CD4-positive, CD25-positive, alpha-beta regulatory T cell (primary cell): Measurements from ENCODE around the gene ADGRB3. TPM values are rescaled to one million over a fixed set of nuclear protein-coding genes. Genes with fewer than 3 reads are reported as not detected.

Experiments used
- ATAC-seq, 2 donors: fragments of 150-1000 bp; cut with Tn5 transposase; one replicate each; pipeline ENCODE4 v1.10.0; 2021; ENCODE audit warnings: low read depth in 2 of 2, moderate number of reproducible peaks in 2 of 2, moderate library complexity in 1 of 2
- DNase-seq, 3 donors: peaks; one replicate each; pipeline versions ENCODE4 v3.0.0 to v3.0.0-alpha.2; 2012 to 2022; ENCODE audit warnings: mixed read lengths in 1 of 3
- H3K27ac ChIP-seq: one replicate; pipeline ENCODE4 v1.7.0; 2013; ENCODE audit warnings: mild to moderate bottlenecking, low read length; ENCODE audit not compliant: insufficient read depth, poor library complexity, severe bottlenecking
- H3K27me3 ChIP-seq: one replicate; pipeline ENCODE4 v1.7.0; 2013; ENCODE audit warnings: low read length; ENCODE audit not compliant: control insufficient read depth, insufficient read depth
- H3K36me3 ChIP-seq: one replicate; pipeline ENCODE4 v1.7.0; 2013; ENCODE audit warnings: mild to moderate bottlenecking, low read length, moderate library complexity; ENCODE audit not compliant: control insufficient read depth, insufficient read depth
- H3K4me1 ChIP-seq: 2 replicates; pipeline ENCODE4 v1.7.0; 2013; ENCODE audit warnings: mild to moderate bottlenecking, low read length; ENCODE audit not compliant: insufficient read depth, control insufficient read depth, poor library complexity, severe bottlenecking
- H3K4me3 ChIP-seq: one replicate; pipeline ENCODE4 v1.7.0; 2013; ENCODE audit warnings: low read depth, mild to moderate bottlenecking, low read length, moderate library complexity
- H3K9me3 ChIP-seq, 2 experiments: 1 replicate in 1 of 2; 2 replicates in 1 of 2; pipeline ENCODE4 v1.7.0; 2013; ENCODE audit warnings: low read length in 2 of 2, mild to moderate bottlenecking in 1 of 2, moderate library complexity in 1 of 2; ENCODE audit not compliant: control insufficient read depth in 2 of 2
- H3K27ac Mint-ChIP-seq, 3 donors: one replicate each; pipeline ENCODE4 v1.8.0; 2020 to 2022; ENCODE audit warnings: mild to moderate bottlenecking in 3 of 3, mixed read lengths in 3 of 3, moderate library complexity in 2 of 3
- H3K27me3 Mint-ChIP-seq: one replicate; pipeline ENCODE4 v1.8.0; 2022; ENCODE audit warnings: mild to moderate bottlenecking, mixed read lengths
- H3K36me3 Mint-ChIP-seq: one replicate; pipeline ENCODE4 v1.8.0; 2020; ENCODE audit warnings: mixed read lengths
- H3K4me1 Mint-ChIP-seq, 4 donors: one replicate each; pipeline ENCODE4 v1.8.0; 2020 to 2022; ENCODE audit warnings: mixed read lengths in 4 of 4, mild to moderate bottlenecking in 1 of 4
- H3K4me3 Mint-ChIP-seq, 4 donors: one replicate each; pipeline ENCODE4 v1.8.0; 2020 to 2022; ENCODE audit warnings: mild to moderate bottlenecking in 4 of 4, mixed read lengths in 4 of 4, moderate library complexity in 3 of 4
- H3K9me3 Mint-ChIP-seq, 7 donors: one replicate each; pipeline ENCODE4 v1.8.0; 2020 to 2022; ENCODE audit warnings: mixed read lengths in 7 of 7, mild to moderate bottlenecking in 3 of 7, moderate library complexity in 2 of 7
- polyA plus RNA-seq, 4 donors: library from polyadenylated mRNA; unstranded; fragments of 300-500 nt; fragmentation: Illumina TruSeq; gene quantifications; one replicate each; pipeline ENCODE4 v1.2.3, GENCODE V29; 2021
- total RNA-seq: library from RNA; stranded (reverse); gene quantifications from one replicate; pipeline ENCODE4 v1.2.3, GENCODE V29; 2022

Gene ADGRB3
- total and polyA plus RNA-seq, 5 donors from 2014 or later, result not detected

GRCh38 chr6:69180361-69181067, 545.4 kb downstream of the ADGRB3 start:
- H3K4me1 ChIP-seq, result no peaks in the 10 kb centered on the region
- Mint-ChIP-seq H3K36me3 (no peaks in the 10 kb centered on the region), H3K4me3 (no peak overlapping the region), H3K9me3 (peaks cover 0 to 19% (median 0%) of the 10 kb centered on the region in 7 donors), H3K4me1 (peaks cover 0 to 5% (median 0%) of the 10 kb centered on the region in 4 donors), H3K27ac (no peak overlapping the region), H3K27me3 (no peaks in the 10 kb centered on the region)
- DNase-seq (no peak), ATAC-seq (no peak)
- H3K27ac ChIP-seq, result no peak overlapping the region
- no peaks in the 10 kb centered on the region for H3K9me3 ChIP-seq
- no peak overlapping the region for H3K4me3 ChIP-seq
- no peaks in the 10 kb centered on the region for H3K36me3 ChIP-seq
- no peaks in the 10 kb centered on the region for H3K27me3 ChIP-seq

DNA sequence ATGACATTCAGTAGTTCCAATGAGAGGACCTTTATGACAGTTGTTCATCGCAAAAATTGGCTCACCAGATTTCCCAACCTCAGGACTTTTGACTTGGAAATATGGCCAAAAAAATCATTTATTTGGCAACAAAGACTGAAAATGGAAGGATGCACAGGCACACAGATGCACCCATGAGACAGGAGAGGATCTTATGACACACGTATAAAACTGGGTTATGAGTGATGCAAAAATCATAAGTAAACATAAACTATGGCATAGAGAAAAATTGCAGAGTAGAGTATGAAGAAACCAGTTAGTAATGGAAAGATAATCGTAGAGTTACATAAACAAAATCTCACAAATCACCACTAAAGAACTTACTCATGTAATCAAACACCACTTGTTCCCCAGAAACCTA, 546.9 kb downstream of the ADGRB3 start:
- H3K36me3 Mint-ChIP-seq, result no peaks in the 10 kb centered on the region
- H3K27me3 Mint-ChIP-seq, result no peaks in the 10 kb centered on the region
- peaks cover 0 to 3% (median 0%) of the 10 kb centered on the region in 4 donors for H3K4me1 Mint-ChIP-seq
- no peak overlapping the region for H3K4me3 ChIP-seq
- no peaks in the 10 kb centered on the region for H3K4me1 ChIP-seq
- no peak for ATAC-seq
- H3K27ac ChIP-seq, result no peak overlapping the region
- DNase-seq, result no peak
- no peak overlapping the region for H3K27ac Mint-ChIP-seq
- H3K9me3 ChIP-seq, result no peaks in the 10 kb centered on the region
- H3K9me3 Mint-ChIP-seq, result peaks cover 0 to 9% (median 2%) of the 10 kb centered on the region in 7 donors
- H3K36me3 ChIP-seq, result no peaks in the 10 kb centered on the region
- H3K27me3 ChIP-seq, result no peaks in the 10 kb centered on the region
- no peak overlapping the region for H3K4me3 Mint-ChIP-seq

GRCh38 chr6:69185276-69185675, 550.2 kb downstream of the ADGRB3 start:
- Histone ChIP-seq H3K4me1 (no peaks in the 10 kb centered on the region), H3K27me3 (no peaks in the 10 kb centered on the region), H3K36me3 (no peaks in the 10 kb centered on the region), H3K4me3 (no peak overlapping the region), H3K27ac (no peak overlapping the region), H3K9me3 (no peaks in the 10 kb centered on the region)
- H3K4me1 Mint-ChIP-seq, result no peaks in the 10 kb centered on the region
- H3K36me3 Mint-ChIP-seq, result no peaks in the 10 kb centered on the region
- no peak for DNase-seq
- ATAC-seq, result no peak
- no peaks in the 10 kb centered on the region for H3K27me3 Mint-ChIP-seq
- H3K9me3 Mint-ChIP-seq, result peaks cover 0 to 4% (median 0%) of the 10 kb centered on the region in 7 donors
- no peak overlapping the region for H3K27ac Mint-ChIP-seq
- H3K4me3 Mint-ChIP-seq, result no peak overlapping the region

DNA sequence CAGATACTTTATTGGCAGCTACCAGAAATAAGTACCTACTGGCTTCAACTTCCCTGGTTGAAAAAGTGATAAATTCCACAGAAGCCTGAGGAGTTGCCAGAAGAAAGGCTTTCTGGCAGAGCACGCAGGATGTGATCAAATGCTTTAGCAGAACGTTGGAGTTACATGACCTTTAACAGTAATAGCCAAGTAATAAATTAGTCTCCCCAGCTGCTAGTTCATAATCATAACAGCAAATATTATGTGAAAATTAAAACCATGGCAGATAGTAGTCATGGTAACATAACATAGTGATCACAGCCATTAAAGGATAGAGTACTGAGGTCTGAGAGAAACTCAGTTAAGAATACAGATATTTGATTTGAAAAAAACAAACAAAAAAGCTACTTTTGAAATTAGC, 567.7 kb downstream of the ADGRB3 start:
- ATAC-seq (no peak), DNase-seq (no peak)
- H3K27me3 Mint-ChIP-seq, result no peaks in the 10 kb centered on the region
- no peaks in the 10 kb centered on the region for H3K36me3 Mint-ChIP-seq
- no peaks in the 10 kb centered on the region for H3K27me3 ChIP-seq
- H3K9me3 ChIP-seq, result no peaks in the 10 kb centered on the region
- H3K36me3 ChIP-seq, result no peaks in the 10 kb centered on the region
- no peaks in the 10 kb centered on the region for H3K4me1 Mint-ChIP-seq
- H3K4me3 ChIP-seq, result no peak overlapping the region
- no peaks in the 10 kb centered on the region for H3K4me1 ChIP-seq
- no peak overlapping the region for H3K27ac ChIP-seq
- no peak overlapping the region for H3K27ac Mint-ChIP-seq
- H3K4me3 Mint-ChIP-seq, result no peak overlapping the region
- peaks cover 0 to 10% (median 0%) of the 10 kb centered on the region in 7 donors for H3K9me3 Mint-ChIP-seq

GRCh38 chr6:69216127-69216526, 581.0 kb downstream of the ADGRB3 start:
- Histone ChIP-seq H3K27ac (no peak overlapping the region), H3K9me3 (no peaks in the 10 kb centered on the region), H3K36me3 (no peaks in the 10 kb centered on the region), H3K4me3 (no peak overlapping the region), H3K27me3 (no peaks in the 10 kb centered on the region), H3K4me1 (no peaks in the 10 kb centered on the region)
- Mint-ChIP-seq H3K27ac (no peak overlapping the region), H3K27me3 (no peaks in the 10 kb centered on the region), H3K36me3 (no peaks in the 10 kb centered on the region), H3K4me1 (no peaks in the 10 kb centered on the region), H3K4me3 (no peak overlapping the region), H3K9me3 (peaks cover 0 to 8% (median 0%) of the 10 kb centered on the region in 7 donors)
- ATAC-seq (no peak), DNase-seq (no peak)

- Mint-ChIP-seq H3K4me3 (no peak overlapping the region), H3K9me3 (peaks cover 0 to 8% (median 0%) of the 10 kb centered on the region in 7 donors), H3K4me1 (no peaks in the 10 kb centered on the region), H3K27ac (no peak overlapping the region), H3K27me3 (no peaks in the 10 kb centered on the region), H3K36me3 (no peaks in the 10 kb centered on the region)
- H3K36me3 ChIP-seq, result no peaks in the 10 kb centered on the region
- no peaks in the 10 kb centered on the region for H3K27me3 ChIP-seq
- H3K4me1 ChIP-seq, result no peaks in the 10 kb centered on the region
- H3K4me3 ChIP-seq, result no peak overlapping the region
- no peak overlapping the region for H3K27ac ChIP-seq
- H3K9me3 ChIP-seq, result no peaks in the 10 kb centered on the region
- no peak for DNase-seq
- ATAC-seq, result no peak
These were observed 582.3 kb downstream of the ADGRB3 start for GRCh38 chr6:69217343-69217742.

DNA sequence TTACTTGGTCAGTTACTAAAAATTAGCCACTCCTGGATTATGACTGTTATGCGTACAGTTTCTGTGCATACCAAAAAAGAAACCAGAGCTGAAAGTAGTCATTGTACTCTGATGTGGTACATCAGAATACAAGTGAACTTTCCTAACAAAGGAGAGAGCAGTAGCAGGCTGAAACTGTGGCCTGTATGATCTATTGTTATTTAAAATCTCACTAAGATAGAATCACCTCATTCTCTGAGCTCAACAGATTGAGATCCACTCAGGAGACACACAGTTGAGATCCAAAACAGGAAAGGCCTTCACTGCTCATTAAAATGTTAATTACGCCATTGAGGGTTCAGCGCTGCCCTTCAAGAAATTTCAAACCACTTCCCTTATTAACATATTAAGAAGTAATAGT, 585.3 kb downstream of the ADGRB3 start:
- no peaks in the 10 kb centered on the region for H3K27me3 ChIP-seq
- ATAC-seq, result no peak
- peaks cover 0 to 3% (median 0%) of the 10 kb centered on the region in 7 donors for H3K9me3 Mint-ChIP-seq
- H3K9me3 ChIP-seq, result no peaks in the 10 kb centered on the region
- no peak overlapping the region for H3K27ac Mint-ChIP-seq
- H3K4me3 ChIP-seq, result no peak overlapping the region
- H3K36me3 ChIP-seq, result no peaks in the 10 kb centered on the region
- H3K36me3 Mint-ChIP-seq, result no peaks in the 10 kb centered on the region
- H3K4me1 ChIP-seq, result no peaks in the 10 kb centered on the region
- H3K4me3 Mint-ChIP-seq, result no peak overlapping the region
- no peak overlapping the region for H3K27ac ChIP-seq
- DNase-seq, result no peak
- no peaks in the 10 kb centered on the region for H3K27me3 Mint-ChIP-seq
- no peaks in the 10 kb centered on the region for H3K4me1 Mint-ChIP-seq

GRCh38 chr6:69232008-69232407, 596.9 kb downstream of the ADGRB3 start:
- Mint-ChIP-seq H3K36me3 (no peaks in the 10 kb centered on the region), H3K27me3 (no peaks in the 10 kb centered on the region), H3K4me1 (no peaks in the 10 kb centered on the region), H3K9me3 (peaks cover 0 to 6% (median 2%) of the 10 kb centered on the region in 7 donors), H3K27ac (no peak overlapping the region), H3K4me3 (no peak overlapping the region)
- no peaks in the 10 kb centered on the region for H3K36me3 ChIP-seq
- no peak overlapping the region for H3K4me3 ChIP-seq
- no peak for ATAC-seq
- no peak for DNase-seq
- no peaks in the 10 kb centered on the region for H3K9me3 ChIP-seq
- no peaks in the 10 kb centered on the region for H3K27me3 ChIP-seq
- no peaks in the 10 kb centered on the region for H3K4me1 ChIP-seq
- no peak overlapping the region for H3K27ac ChIP-seq
